ENCODE data around the gene SCTR. TPM values are rescaled to one million over a fixed set of nuclear protein-coding genes. Genes with fewer than 3 reads are reported as not detected.

The SCTR gene
- total RNA-seq, 1 donor from 2014 or later, result not detected

- no peaks in the 10 kb centered on the region for H4K20me1 ChIP-seq (ENCODE audit: low read depth)
- no peaks in the 10 kb centered on the region for H3K9me3 ChIP-seq (ENCODE audit: low read depth)
- peak; percentile 78 for DNase-seq (ENCODE audit: low spot score)
- no peaks in the 10 kb centered on the region for H3K36me3 ChIP-seq
- no peaks in the 10 kb centered on the region for H3K79me2 ChIP-seq (ENCODE audit: low read depth)
- H3K9ac ChIP-seq, result no peak overlapping the region
- H2AFZ ChIP-seq (replicated peaks), result no peak overlapping the region
- no peaks in the 10 kb centered on the region for H3K36me3 Mint-ChIP-seq
- H3K27ac ChIP-seq, result no peak overlapping the region
- H3K4me1 ChIP-seq, result peaks cover 17% of the 10 kb centered on the region
- H3F3A ChIP-seq (ENCODE audit: low read depth), result peaks cover 8% of the 10 kb centered on the region
- peaks cover 23% of the 10 kb centered on the region for H3K4me1 Mint-ChIP-seq
- TF ChIP-seq CTCF (IDR thresholded peaks at IDR 0.05), result no peak
- no peak for TF ChIP-seq EZH2phosphoT487 (IDR thresholded peaks at IDR 0.05)
- TF ChIP-seq EZH2 (IDR thresholded peaks at IDR 0.05), result no peak
- H3K27me3 ChIP-seq, result no peaks in the 10 kb centered on the region
- H3K4me3 Mint-ChIP-seq, result no peak overlapping the region
- H3K27me3 Mint-ChIP-seq (ENCODE audit: insufficient read depth, low read depth), result peaks cover 6% of the 10 kb centered on the region
- no peak overlapping the region for H3K4me3 ChIP-seq
- H3K9me3 Mint-ChIP-seq, result no peaks in the 10 kb centered on the region
- peak overlapping the region; percentile 28 for H3K4me2 ChIP-seq
- no peak overlapping the region for H3K27ac Mint-ChIP-seq
Observed at GRCh38 chr2:119449521-119449920, 74.8 kb downstream of the SCTR start.

GRCh38 chr2:119448427-119449141, 75.7 kb downstream of the SCTR start:
- Mint-ChIP-seq H3K4me1 (peaks cover 23% of the 10 kb centered on the region), H3K9me3 (no peaks in the 10 kb centered on the region), H3K36me3 (no peaks in the 10 kb centered on the region), H3K27ac (no peak overlapping the region), H3K4me3 (no peak overlapping the region), H3K27me3 (ENCODE audit: insufficient read depth, low read depth) (peaks cover 6% of the 10 kb centered on the region)
- H3K4me3 ChIP-seq, result no peak overlapping the region
- no peak overlapping the region for H2AFZ ChIP-seq (replicated peaks)
- no peaks in the 10 kb centered on the region for H3K27me3 ChIP-seq
- no peaks in the 10 kb centered on the region for H3K79me2 ChIP-seq (ENCODE audit: low read depth)
- H3K9ac ChIP-seq, result no peak overlapping the region
- no peaks in the 10 kb centered on the region for H4K20me1 ChIP-seq (ENCODE audit: low read depth)
- H3K4me1 ChIP-seq, result peaks cover 17% of the 10 kb centered on the region
- peaks cover 8% of the 10 kb centered on the region for H3F3A ChIP-seq (ENCODE audit: low read depth)
- TF ChIP-seq EZH2 (IDR thresholded peaks at IDR 0.05) (no peak), EZH2phosphoT487 (IDR thresholded peaks at IDR 0.05) (no peak), CTCF (IDR thresholded peaks at IDR 0.05) (no peak)
- no peaks in the 10 kb centered on the region for H3K9me3 ChIP-seq (ENCODE audit: low read depth)
- no peak for DNase-seq (ENCODE audit: low spot score)
- H3K27ac ChIP-seq, result no peak overlapping the region
- peak overlapping the region; percentile 28 for H3K4me2 ChIP-seq
- no peaks in the 10 kb centered on the region for H3K36me3 ChIP-seq

- Mint-ChIP-seq H3K4me1 (peaks cover 23% of the 10 kb centered on the region), H3K27ac (no peak overlapping the region), H3K4me3 (no peak overlapping the region), H3K36me3 (no peaks in the 10 kb centered on the region), H3K9me3 (no peaks in the 10 kb centered on the region), H3K27me3 (ENCODE audit: insufficient read depth, low read depth) (peaks cover 3% of the 10 kb centered on the region)
- Histone ChIP-seq H2AFZ (replicated peaks) (no peak overlapping the region), H3K4me1 (peaks cover 17% of the 10 kb centered on the region), H3K4me3 (no peak overlapping the region), H3K9ac (no peak overlapping the region), H3K36me3 (no peaks in the 10 kb centered on the region), H3K4me2 (no peak overlapping the region), H3K9me3 (ENCODE audit: low read depth) (no peaks in the 10 kb centered on the region), H4K20me1 (ENCODE audit: low read depth) (no peaks in the 10 kb centered on the region), H3F3A (ENCODE audit: low read depth) (peaks cover 8% of the 10 kb centered on the region), H3K27ac (no peak overlapping the region), H3K27me3 (no peaks in the 10 kb centered on the region), H3K79me2 (ENCODE audit: low read depth) (no peaks in the 10 kb centered on the region)
- TF ChIP-seq EZH2 (IDR thresholded peaks at IDR 0.05), result no peak
- no peak for TF ChIP-seq EZH2phosphoT487 (IDR thresholded peaks at IDR 0.05)
- TF ChIP-seq CTCF (IDR thresholded peaks at IDR 0.05), result no peak
- no peak for DNase-seq (ENCODE audit: low spot score)
Observed at GRCh38 chr2:119446037-119446436, 78.2 kb downstream of the SCTR start.
